HG02943 (cell line): Measurements from ENCODE around the gene BORCS5.
"Not testable (repeated sequence)": the region's sequence is repeated elsewhere in the genome, so short reads cannot be mapped to it uniquely, and the experiment has no call there.

Experiments used
- ATAC-seq: cut with Tn5 transposase; IDR thresholded peaks from one replicate; pipeline ENCODE4 v1.9.1; 2021; ENCODE audit warnings: mild to moderate bottlenecking, low read depth, moderate library complexity; ENCODE audit not compliant: unreplicated experiment

BORCS5 gene

DNA sequence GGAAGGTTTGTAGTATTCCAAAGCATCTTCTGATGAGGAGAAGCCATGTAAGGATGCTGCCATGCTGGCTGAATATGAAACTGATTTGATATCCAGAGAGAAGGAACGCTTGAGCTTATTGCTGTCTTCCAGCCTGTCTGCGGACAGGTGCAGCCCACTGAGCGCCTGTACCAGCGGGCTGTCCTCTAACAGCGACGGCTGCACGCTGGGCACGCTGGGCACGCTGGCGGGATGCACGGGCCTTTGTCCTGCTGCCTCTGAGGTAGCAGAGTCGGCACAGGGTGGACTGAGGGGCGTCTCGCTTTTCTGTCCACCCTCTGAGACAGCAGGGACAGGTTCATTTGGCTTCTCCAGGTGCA is 120.6 kb downstream of the BORCS5 start:
- ATAC-seq, result no peak

DNA sequence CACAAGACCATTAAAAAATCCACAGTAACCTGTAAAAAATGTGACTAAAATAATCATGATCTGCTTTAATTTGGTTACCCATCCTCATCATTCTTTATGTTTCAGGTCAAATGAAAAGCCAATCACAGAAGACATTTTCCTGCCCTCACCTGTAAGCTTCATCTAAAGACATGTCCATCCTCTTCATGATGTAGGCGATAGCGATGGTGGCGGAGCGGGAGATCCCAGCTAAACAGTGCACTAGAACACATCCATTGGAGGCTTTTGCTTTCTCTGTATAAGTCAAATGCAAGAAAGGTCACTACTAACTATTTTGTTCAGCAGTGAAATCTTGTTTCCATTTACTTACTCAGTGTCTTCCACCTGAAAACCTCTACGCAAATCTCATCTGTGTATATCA is 123.2 kb downstream of the BORCS5 start:
- ATAC-seq, result no peak

GRCh38 chr12:12481631-12482030 is 124.8 kb downstream of the BORCS5 start:
- no peak for ATAC-seq

GRCh38 chr12:12482150-12482761 is 125.4 kb downstream of the BORCS5 start:
- ATAC-seq, result no peak

DNA sequence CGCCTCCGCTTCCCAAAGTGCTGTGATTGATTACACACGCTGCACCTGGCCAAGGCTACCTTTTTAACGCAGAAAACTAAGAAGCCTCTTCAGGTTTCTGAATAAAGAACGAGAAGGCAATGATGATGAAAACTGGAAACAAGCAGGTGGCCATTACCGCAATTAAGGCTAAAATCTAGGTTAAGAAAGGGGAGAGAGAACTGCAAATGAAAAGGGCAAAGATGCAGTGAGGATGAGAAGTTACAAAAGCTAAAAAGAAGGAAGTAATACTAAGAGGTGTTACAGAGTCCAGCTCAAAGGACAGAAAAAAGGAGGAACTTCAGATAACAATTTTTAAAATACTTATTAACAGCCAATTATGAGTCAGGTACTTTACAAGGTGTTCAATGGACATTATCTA is 126.1 kb downstream of the BORCS5 start:
- peak; percentile 50 for ATAC-seq

DNA sequence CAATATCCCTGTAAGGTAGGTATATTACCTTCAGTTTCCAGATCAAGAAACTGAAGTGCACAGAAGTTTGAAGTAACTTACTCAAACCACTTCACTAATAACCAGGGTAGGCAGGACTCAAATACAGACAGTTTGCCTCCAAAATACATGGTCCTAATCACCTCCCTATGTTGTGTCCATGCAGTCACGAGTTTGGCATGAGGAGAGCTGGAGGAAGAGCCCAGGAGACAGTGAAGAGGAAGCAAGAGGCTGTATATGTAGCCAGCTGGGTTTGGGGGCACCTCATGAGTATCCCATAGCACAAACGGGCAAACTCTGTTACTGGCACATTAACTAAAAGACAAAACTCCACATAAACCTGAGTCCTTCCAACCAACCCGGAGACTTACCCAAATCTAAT is 126.6 kb downstream of the BORCS5 start:
- no peak for ATAC-seq

GRCh38 chr12:12486661-12487240 is 129.9 kb downstream of the BORCS5 start:
- ATAC-seq, result peak; percentile 67

- ATAC-seq, result no peak
Observed at GRCh38 chr12:12487490-12487889, 130.6 kb downstream of the BORCS5 start.

DNA sequence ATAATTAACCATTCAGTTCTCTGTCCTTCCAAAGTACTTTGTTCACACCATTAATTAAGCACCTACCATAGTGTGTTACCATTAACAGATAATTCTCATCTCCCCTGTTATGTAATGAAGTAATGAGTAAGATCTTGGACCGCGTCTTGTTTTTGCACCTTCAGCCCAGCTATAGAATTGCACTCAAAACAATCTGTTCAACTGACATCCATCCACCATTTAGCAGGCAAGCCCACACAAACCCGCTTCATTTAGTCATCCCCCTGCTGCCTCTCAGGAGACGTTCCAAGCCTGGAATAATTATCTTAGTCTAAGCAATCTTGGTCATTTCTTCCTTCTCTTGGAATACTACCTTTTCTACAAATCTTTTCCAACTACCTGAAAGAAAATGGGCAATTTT is 131.4 kb downstream of the BORCS5 start:
- ATAC-seq, result no peak

- no peak for ATAC-seq
Observed at GRCh38 chr12:12488823-12489550, 132.1 kb downstream of the BORCS5 start.

DNA sequence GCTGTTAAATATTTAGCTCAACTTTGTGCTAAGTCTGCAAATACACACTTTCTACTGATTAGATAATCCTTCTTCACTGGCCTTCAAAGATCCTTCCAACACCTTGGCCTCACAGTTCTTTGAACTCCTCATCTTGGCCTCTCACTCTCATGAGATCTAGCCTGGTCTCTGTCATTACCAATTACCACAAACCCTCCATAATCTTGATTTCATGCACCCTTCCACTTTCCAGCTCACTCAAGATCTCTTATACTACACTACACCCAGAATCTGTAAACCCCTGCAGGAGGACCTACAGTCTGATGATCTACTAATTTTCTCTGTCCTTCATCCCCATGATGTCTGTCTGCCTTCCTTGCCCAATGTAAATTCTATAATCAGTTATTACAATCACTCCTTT is 134.7 kb downstream of the BORCS5 start:
- ATAC-seq, result no peak

DNA sequence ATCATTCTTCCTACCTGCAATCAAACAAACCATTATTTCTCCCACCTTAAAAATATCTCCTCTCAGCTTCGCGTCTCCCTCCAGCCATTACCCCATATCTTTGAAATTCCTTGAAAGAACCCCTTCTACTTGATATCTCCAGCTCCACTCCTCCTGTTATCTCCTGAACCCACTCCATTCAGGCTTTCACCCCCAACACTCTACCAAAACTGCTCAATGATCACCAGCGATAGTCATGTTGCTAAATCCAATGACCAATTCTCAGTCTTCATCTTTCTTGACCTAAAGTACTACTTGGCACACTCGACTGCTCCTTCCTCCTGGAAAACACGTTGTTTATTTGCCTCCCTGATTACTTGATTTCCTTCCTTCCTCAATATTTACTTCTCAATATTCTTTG is 135.7 kb downstream of the BORCS5 start:
- no peak for ATAC-seq

DNA sequence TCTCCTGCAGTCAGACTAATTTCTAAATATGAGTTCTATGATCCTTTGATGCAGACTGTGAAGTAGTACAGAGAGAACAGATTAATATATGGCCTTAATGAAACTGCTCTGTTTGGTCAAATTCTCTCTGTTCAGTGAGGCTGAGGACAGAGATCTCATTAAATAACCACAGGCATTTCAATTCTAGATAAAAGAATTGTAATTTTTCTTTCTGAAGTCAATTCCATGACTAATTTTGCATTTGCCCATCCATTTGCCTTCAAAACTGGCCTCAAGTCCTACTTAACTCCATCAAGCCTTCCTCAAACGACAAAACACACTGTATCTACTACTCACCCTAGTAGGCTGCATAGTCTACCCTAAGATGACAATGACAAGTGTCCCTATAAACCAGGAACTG is 138.7 kb downstream of the BORCS5 start:
- no peak for ATAC-seq

DNA sequence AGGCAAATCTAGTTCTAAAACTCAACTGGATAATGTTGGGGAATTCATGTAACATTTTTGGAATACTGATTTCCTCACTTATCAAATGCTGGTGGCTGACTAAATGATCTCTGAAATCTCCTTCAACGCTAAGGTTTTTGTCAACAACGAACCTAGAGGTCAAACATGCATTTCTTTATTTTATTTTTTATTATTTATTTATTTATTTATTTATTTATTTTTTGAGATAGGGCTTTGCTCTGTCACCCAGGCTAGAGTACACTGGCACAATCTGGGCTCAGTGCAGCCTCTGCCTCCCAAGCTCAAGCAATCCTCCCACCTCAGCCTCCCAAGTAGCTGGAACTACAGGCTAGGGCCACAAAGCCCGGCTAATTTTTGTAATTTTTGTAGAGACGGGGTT is 141.3 kb downstream of the BORCS5 start:
- no peak for ATAC-seq

DNA sequence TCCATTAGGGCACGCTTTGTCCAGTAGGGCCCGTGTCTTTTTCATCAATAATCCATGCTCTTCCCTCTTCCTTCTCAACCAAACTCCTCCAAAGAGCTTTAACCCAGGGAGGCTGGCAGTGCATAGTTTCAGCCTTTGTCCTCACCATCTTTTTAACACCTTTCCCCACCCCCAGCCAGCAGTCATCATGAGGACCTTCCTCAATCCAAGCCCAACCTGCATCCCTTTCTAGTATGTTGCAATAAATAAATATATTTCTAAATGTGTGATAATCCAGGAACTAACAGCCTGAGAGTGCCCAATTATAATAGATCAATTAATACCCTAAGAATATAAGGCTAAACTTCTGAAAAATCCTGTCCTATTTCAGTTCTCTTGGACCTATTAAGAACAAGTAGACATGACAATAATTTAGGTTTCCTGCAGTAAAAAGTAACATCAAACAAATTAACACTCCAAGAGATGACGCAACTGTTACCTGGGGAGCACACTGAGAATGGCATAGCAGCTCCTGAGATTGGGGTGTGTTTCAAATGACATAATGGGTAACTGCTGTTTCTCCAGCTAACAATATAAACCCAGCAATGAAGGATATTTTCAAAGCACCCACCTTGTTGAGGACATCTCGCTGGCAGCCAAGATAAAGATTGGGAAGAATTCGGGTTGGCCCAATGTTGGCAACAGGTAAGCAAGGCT is 143.2 kb downstream of the BORCS5 start:
- ATAC-seq, result no peak

- ATAC-seq, result no peak
Observed at GRCh38 chr12:12501121-12501520, 144.2 kb downstream of the BORCS5 start.

GRCh38 chr12:12502130-12502814 is 145.4 kb downstream of the BORCS5 start:
- ATAC-seq, result not testable (repeated sequence)

GRCh38 chr12:12502815-12503151 is 145.9 kb downstream of the BORCS5 start:
- ATAC-seq, result no peak

DNA sequence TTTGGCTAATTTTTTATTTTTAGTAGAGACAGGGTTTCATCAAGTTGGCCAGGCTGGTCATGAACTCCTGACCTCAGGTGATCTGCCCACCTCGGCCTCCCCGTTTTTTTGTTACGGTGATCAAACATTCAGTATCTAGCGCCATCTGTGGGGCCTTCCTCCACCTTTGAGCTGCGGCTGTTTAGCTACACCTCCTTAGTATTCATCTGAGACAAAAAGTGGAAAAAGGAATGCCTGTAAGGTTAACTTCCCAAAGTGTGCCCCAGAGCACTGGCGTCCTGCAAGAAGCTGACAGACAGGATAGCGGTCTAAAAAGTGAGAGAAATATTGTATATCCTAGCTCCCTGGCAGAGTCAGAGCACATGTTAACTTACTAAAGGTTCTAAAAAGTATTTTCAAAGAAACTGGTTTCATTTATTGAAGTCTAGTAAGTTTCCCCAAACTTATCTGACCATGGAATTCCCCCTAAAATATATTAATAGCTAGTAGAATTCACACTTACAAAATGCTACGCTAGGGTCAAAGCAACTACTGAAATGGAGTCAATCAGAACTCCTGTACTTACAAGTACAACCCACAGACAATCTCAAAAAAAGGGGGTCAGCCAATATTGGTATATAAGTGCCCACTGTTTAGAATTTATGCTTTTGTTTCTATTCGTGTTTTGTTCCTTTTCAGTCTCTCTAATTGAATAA is 146.7 kb downstream of the BORCS5 start:
- no peak for ATAC-seq
